ENCODE results near the gene FUT2. TPM values are rescaled to one million over a fixed set of nuclear protein-coding genes. Genes with fewer than 3 reads are reported as not detected.

The FUT2 gene
- polyA plus RNA-seq, 1 donor, result 3.5 TPM

DNA sequence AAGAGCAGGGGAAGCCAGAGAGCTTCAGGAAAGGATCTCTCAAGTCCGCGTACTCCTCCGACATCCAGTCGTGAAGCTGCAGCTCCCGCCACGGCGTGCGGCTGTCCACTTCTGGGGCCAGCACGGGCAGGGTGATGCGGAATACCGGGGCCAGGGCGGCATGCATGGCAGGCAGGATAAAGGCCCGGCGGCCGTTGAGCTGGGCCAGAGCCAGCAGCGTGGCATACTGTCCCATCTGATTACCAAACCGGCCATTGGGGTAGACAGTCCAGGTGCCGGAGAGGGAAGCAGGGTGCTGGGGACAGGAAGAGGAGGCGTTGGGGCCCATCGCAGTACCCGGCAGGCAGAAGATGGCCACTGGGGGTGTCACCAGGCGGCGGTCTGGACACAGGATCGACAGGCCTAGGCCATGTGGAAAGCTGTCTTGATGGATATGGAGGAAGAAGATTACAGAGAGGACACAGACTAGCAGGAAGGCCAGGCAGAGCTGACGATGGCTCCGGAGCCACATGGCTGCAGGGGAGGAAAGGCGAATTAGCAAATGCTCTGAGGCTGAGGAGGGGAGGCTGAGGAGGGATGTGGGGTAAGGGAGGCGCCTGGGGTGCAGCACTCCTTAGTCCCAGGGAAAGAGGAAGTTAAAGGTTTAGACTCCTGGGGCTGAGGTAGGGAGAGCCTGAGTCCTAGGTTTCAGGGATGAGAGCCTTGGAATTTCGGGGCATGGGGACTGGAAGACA is 55.2 kb downstream of the FUT2 start:
- DNase-seq, result no peak

DNA sequence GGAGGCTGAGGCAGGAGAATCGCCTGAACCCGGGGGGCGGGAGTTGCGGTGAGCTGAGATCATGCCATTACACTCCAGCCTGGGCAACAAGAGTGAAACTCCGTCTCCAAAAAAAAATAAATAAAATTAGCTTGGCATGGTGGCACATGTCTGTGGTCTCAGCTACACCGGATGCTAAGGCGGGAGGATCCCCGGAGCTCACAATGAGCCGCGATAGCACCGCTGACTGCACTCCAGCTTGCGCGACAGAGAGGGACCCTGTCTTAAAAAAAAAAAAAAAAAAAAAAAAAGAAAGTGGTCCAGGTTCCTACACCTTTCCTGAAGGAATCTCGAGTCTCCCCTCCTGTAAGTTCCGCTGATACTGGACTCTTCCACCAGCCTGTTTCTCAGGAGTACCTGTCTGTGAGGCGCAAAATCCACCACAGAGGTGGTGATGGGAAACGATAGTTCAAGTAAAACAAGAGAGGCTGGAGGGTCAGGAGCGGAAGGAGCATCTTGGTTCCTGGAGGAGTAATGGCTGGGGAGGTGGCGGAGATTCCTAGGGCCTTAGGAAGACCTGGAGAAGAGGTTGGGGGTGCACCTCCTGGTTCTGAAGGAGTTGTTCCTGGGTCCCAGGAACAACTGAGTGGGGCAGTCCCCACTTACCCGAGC is 56.2 kb downstream of the FUT2 start:
- DNase-seq, result no peak

DNA sequence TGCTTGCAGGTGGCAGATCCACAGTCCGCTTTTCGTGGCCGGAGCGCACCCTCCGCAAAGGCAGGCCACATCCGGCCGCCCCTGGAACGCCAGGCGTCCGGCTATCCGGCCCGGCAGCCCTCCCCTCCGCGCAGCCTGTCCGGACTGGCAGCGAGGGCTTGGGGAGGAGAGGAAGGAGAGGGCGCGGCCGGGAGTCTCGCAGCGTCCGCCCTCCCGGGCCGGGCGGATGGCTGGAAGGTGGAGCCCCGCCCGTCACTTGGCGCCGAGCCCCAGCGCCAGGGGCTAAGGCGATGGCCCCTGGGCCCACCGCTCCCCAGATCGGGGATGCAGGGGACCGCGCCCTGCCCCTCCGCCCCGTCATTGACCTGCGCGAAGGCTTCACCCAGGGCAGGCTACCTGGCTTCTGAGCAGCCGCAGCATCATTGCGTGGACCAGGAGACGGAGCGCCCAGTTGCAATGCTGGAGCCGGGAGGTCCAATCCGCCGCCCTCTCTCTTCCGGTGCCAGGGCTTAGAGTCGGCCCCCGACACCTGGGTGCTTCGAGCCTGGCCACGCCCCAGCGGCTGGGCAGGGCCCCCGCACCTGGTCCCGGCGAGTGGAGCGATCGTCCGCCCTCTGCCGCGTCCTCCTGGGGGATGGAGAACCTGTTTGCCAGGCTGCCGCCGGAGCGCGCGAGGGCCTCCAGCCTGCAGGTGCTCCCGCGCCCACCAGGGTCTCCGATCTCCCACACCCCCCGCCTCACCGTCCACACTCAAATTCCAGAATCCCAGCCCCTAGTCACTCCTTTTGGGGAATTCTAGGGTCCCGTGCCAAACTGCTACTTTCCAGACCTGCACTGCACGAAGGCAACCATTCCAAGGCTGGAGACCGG is 57.0 kb downstream of the FUT2 start, which contains the start of gene FUT1:
TSS of gene FUT1 (minus strand) at position 146 of the 870 bp plus-strand sequence. CDS start 1,360 bp downstream, outside the sequence.
- peak; percentile 73 for DNase-seq

DNA sequence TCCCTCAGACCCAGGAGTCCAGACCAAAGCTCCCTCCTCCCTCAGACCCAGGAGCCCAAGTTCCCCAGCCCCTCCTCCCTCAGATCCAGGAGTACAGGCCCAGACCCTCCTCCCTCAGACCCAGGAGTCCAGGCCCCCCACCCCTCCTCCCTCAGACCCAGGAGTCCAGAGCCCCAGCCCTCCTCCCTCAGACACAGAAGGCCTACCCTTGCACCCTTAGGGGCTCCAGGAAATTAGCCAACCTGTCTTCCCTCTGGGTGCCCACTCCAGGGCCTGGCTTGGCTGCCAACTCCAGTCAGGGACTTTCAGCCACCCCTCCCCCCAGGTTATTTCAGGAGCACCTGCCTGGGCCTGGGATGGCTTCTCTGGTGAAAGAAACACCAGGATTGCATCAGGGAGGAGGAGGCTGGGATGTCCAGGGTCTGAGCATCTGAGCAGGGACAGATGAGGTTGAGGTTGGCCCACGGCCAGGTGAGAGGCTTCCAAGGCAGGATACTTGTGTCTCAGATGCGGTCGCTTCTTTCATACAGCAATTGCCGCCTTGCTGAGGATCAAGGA is 59.4 kb downstream of the FUT2 start, which contains the start of gene FGF21:
TSS of gene FGF21 (plus strand) at position 441 of the 558 bp plus-strand sequence. CDS start 713 bp downstream, outside the sequence.
- no peak for DNase-seq

Other genes starting within 250 kb of the FUT2 start
- 22.2 TPM for gene GRWD1, start 250.0 kb upstream of the FUT2 start, polyA plus RNA-seq (ENCODE audit: insufficient read length)
- 1.1 TPM for gene KCNJ14, start 240.4 kb upstream of the FUT2 start, polyA plus RNA-seq (ENCODE audit: insufficient read length)
- gene CYTH2, start 226.6 kb upstream of the FUT2 start, polyA plus RNA-seq (ENCODE audit: insufficient read length), result 94.1 TPM
- gene LMTK3, start 184.1 kb upstream of the FUT2 start, polyA plus RNA-seq (ENCODE audit: insufficient read length), result 2.0 TPM
- 0.38 TPM for gene SULT2B1, start 143.8 kb upstream of the FUT2 start, polyA plus RNA-seq (ENCODE audit: insufficient read length)
- not detected for gene SPACA4, start 89.2 kb upstream of the FUT2 start, polyA plus RNA-seq (ENCODE audit: insufficient read length)
- 0.57 TPM for gene FAM83E, start 80.9 kb upstream of the FUT2 start, polyA plus RNA-seq (ENCODE audit: insufficient read length)
- 969 TPM for gene RPL18, start 76.8 kb upstream of the FUT2 start, polyA plus RNA-seq (ENCODE audit: insufficient read length)
- gene SPHK2, start 76.5 kb upstream of the FUT2 start, polyA plus RNA-seq (ENCODE audit: insufficient read length), result 19.9 TPM
- 9.5 TPM for gene DBP, start 58.6 kb upstream of the FUT2 start, polyA plus RNA-seq (ENCODE audit: insufficient read length)
- gene CA11, start 49.8 kb upstream of the FUT2 start, polyA plus RNA-seq (ENCODE audit: insufficient read length), result 21.1 TPM
- gene NTN5, start 23.0 kb upstream of the FUT2 start, polyA plus RNA-seq (ENCODE audit: insufficient read length), result 1.1 TPM
- 6.0 TPM for gene MAMSTR, start 23.8 kb downstream of the FUT2 start, polyA plus RNA-seq (ENCODE audit: insufficient read length)
- gene RASIP1, start 44.6 kb downstream of the FUT2 start, polyA plus RNA-seq (ENCODE audit: insufficient read length), result 11.9 TPM
- gene IZUMO1, start 50.9 kb downstream of the FUT2 start, polyA plus RNA-seq (ENCODE audit: insufficient read length), result 1.1 TPM
- 3.8 TPM for gene FUT1, start 56.7 kb downstream of the FUT2 start, polyA plus RNA-seq (ENCODE audit: insufficient read length)
- gene FGF21, start 59.6 kb downstream of the FUT2 start, polyA plus RNA-seq (ENCODE audit: insufficient read length), result not detected
- 39.9 TPM for gene BCAT2, start 115.1 kb downstream of the FUT2 start, polyA plus RNA-seq (ENCODE audit: insufficient read length)
- 27.4 TPM for gene HSD17B14, start 140.5 kb downstream of the FUT2 start, polyA plus RNA-seq (ENCODE audit: insufficient read length)
- gene PLEKHA4, start 172.6 kb downstream of the FUT2 start, polyA plus RNA-seq (ENCODE audit: insufficient read length), result 23.1 TPM
- 33.8 TPM for gene PPP1R15A, start 176.4 kb downstream of the FUT2 start, polyA plus RNA-seq (ENCODE audit: insufficient read length)
- gene TULP2, start 202.8 kb downstream of the FUT2 start, polyA plus RNA-seq (ENCODE audit: insufficient read length), result 1.6 TPM
- 238 TPM for gene NUCB1, start 204.3 kb downstream of the FUT2 start, polyA plus RNA-seq (ENCODE audit: insufficient read length)
- gene DHDH, start 237.7 kb downstream of the FUT2 start, polyA plus RNA-seq (ENCODE audit: insufficient read length), result 4.6 TPM